ENCODE results near the gene ICAM1. TPM values are rescaled to one million over a fixed set of nuclear protein-coding genes. Genes with fewer than 3 reads are reported as not detected.

The ICAM1 gene
- total RNA-seq, 4 donors from 2014 or later, result 14.7 to 50.1 (median 43.1) TPM

DNA sequence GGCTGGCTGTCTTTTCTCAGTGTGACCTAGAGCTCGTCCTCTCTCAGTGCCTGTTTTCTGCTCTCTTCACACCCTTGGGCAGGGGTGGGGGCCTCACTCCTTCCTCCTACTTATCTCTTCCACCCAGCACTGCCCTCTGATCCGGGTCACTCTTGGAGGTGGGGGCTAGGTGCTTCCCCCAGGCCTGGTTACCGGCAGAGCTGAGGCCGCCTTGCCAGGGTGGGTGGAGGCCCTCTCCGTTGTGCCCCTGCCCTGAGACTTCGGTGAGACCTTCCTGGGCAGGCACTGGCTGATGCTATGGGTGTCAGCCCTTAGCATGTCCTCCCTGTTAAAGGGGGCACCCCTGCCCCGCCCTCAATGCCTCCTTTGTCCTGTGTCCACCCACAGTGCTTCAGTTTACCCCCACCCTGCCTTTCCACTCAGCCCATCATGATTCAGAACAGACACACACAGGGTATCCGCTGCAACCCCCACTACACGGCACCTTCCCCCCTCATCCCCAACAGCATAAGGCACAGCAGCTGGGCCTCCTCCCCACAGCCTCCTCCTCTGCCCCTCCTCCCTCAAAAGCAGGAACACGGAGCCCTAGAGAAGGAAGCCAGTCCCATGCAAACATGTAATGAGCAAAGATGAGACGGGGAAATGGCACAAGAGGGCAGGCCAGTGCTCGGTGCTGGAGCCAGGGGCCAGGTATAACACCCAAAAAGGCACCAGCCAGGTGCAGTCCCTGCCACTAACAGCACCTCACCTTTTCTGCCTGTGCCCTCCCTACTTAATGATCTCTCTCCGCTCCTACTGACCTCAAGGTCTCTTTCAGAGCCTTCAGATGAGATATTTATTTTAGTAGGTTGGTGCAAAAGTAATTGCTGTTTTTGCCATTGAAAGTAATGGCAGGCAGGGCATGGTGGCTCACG, 28.9 kb downstream of the ICAM1 start:
- Histone ChIP-seq H3K4me3 (no peak overlapping the region), H3K27ac (no peak overlapping the region), H3K9me3 (no peaks in the 10 kb centered on the region), H3K4me1 (peaks cover 0 to 19% (median 7%) of the 10 kb centered on the region in 4 donors), H3K36me3 (peaks cover 0 to 4% (median 0%) of the 10 kb centered on the region in 3 donors), H3K27me3 (peaks cover 0 to 66% of the 10 kb centered on the region in 2 donors)
- DNase-seq (ENCODE audit: low spot score in 2 of 2), result no peak
- WGBS, 2 donors, result 44 to 45% methylated on average over 14 of the region's 14 CpGs
- no peak for TF ChIP-seq EP300 (IDR thresholded peaks at IDR 0.05)
- no peak for TF ChIP-seq CTCF (IDR thresholded peaks at IDR 0.05)
- TF ChIP-seq POLR2A (IDR thresholded peaks at IDR 0.05), result no peak

DNA sequence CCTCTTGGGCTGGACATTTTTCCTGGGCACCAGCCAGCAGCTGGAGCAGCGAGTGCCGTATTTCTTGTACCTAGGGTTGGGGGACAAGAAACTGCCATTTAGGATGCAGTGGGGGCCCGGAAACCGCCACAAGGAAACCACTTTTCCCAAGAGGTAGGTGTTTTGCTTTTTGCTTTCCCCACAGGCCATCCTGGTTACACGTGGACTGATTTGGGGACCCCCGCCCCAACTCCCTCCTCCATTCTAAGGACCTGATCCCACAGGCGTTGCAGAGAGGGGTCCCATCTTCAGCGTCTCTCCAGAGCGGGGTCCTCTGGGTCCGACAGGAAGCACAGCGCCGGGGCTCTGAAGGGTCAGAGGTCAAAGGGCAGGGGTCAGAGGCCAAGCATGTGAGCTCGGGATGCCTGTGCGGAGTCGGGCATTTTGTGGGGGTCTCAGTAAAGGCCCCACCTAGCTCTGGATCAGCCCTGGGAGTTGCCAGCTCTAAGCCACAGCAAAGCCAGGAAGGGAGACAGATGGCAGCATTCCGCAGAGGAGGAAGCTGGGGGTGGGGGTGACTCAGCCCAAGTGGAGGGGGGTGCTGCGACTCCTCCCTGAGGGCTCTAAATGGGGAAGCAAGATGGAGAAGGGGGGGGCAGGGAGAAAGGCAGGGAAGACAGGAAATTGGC, 34.4 kb downstream of the ICAM1 start:
- H3K36me3 ChIP-seq, result peaks cover 0 to 18% (median 0%) of the 10 kb centered on the region in 3 donors
- no peaks in the 10 kb centered on the region for H3K9me3 ChIP-seq
- no peak for TF ChIP-seq CTCF (IDR thresholded peaks at IDR 0.05)
- no peak for TF ChIP-seq POLR2A (IDR thresholded peaks at IDR 0.05)
- TF ChIP-seq EP300 (IDR thresholded peaks at IDR 0.05), result no peak
- peaks cover 0 to 16% of the 10 kb centered on the region in 2 donors for H3K27me3 ChIP-seq
- H3K27ac ChIP-seq, result no peak overlapping the region
- DNase-seq (ENCODE audit: low spot score in 2 of 2), result no peak
- H3K4me1 ChIP-seq, result no peaks in the 10 kb centered on the region
- H3K4me3 ChIP-seq, result no peak overlapping the region
- WGBS, 2 donors, result 68 to 84% methylated on average over 9 to 17 of the region's 17 CpGs

DNA sequence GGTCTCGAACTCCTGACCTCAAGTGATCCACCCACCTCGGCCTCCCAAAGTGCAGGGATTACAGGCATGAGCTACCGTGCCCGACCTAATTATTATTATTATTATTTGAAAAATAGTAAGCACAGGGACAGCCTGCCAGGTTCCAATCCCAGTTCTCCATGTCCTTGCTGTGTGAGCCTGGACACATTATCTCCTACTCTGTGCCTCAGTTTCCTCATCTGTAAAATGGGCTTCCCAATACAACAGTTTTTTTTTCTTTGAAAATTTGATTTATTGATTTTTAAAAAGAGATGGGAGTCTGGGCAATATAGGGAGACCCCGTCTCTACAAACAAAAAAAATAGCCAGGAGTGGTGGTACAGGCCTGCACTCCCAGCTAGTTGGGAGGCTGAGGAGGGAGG, 35.4 kb downstream of the ICAM1 start:
- Histone ChIP-seq H3K27me3 (peaks cover 0 to 5% of the 10 kb centered on the region in 2 donors), H3K4me1 (no peaks in the 10 kb centered on the region), H3K36me3 (peaks cover 0 to 28% (median 0%) of the 10 kb centered on the region in 3 donors), H3K9me3 (no peaks in the 10 kb centered on the region), H3K4me3 (no peak overlapping the region), H3K27ac (no peak overlapping the region)
- no peak for DNase-seq (ENCODE audit: low spot score in 2 of 2)
- WGBS, 2 donors, result 91 to 93% methylated on average over 5 of the region's 5 CpGs
- TF ChIP-seq POLR2A (IDR thresholded peaks at IDR 0.05) (no peak), EP300 (IDR thresholded peaks at IDR 0.05) (no peak), CTCF (IDR thresholded peaks at IDR 0.05) (no peak)

GRCh38 chr19:10309423-10309822, 38.5 kb downstream of the ICAM1 start, which contains the start of gene ZGLP1:
Gene ZGLP1 (minus strand): TSS chr19:10309815.
- Histone ChIP-seq H3K27me3 (no peaks in the 10 kb centered on the region), H3K36me3 (peaks cover 0 to 41% (median 0%) of the 10 kb centered on the region in 3 donors), H3K4me1 (peaks cover 0 to 2% (median 0%) of the 10 kb centered on the region in 4 donors), H3K27ac (no peak within 1 kb of the TSS), H3K9me3 (no peaks in the 10 kb centered on the region), H3K4me3 (no peak within 1 kb of the TSS)
- no peak for DNase-seq (ENCODE audit: low spot score in 2 of 2)
- 90 to 93% methylated on average over 24 of the region's 24 CpGs for WGBS, 2 donors
- TF ChIP-seq POLR2A (IDR thresholded peaks at IDR 0.05) (no peak), CTCF (IDR thresholded peaks at IDR 0.05) (no peak), EP300 (IDR thresholded peaks at IDR 0.05) (no peak)
